Myocyte (in vitro differentiated cells): Measurements from ENCODE around the gene PM20D1. TPM values are rescaled to one million over a fixed set of nuclear protein-coding genes. Genes with fewer than 3 reads are reported as not detected.
"Not testable (repeated sequence)": the region's sequence is repeated elsewhere in the genome, so short reads cannot be mapped to it uniquely, and the experiment has no call there.

Source experiments
- DNase-seq: peaks from one replicate; pipeline ENCODE4 v3.0.0-alpha.2; 2012; ENCODE audit warnings: low read depth
- polyA plus RNA-seq: library from polyadenylated mRNA; unstranded; fragments of >200 nt; gene quantifications from one replicate; pipeline ENCODE4 v1.2.1, GENCODE V29; 2012; ENCODE audit warnings: missing spikeins
- total RNA-seq: library from RNA; depleted of rRNA; stranded (reverse); fragments of >200 nt; gene quantifications from 2 replicates; pipeline ENCODE4 v1.2.3, GENCODE V29; 2014

Gene PM20D1
- total RNA-seq: not detected in 2 replicates
- 0.35 TPM for polyA plus RNA-seq

GRCh38 chr1:205849619-205850355 is at the start of gene PM20D1:
TSS of gene PM20D1 (minus strand) at chr1:205850132. CDS start at chr1:205850072, 60 bp downstream.
- DNase-seq: no peak

GRCh38 chr1:205896351-205896750 is 46.4 kb upstream of the PM20D1 start:
- no peak for DNase-seq

- DNase-seq: not testable (repeated sequence)
These were observed 44.2 kb upstream of the PM20D1 start for GRCh38 chr1:205894119-205894518.

GRCh38 chr1:205892175-205892574 is 42.2 kb upstream of the PM20D1 start:
- DNase-seq: not testable (repeated sequence)

GRCh38 chr1:205891481-205891880 is 41.5 kb upstream of the PM20D1 start:
- not testable (repeated sequence) for DNase-seq

GRCh38 chr1:205890631-205891030 is 40.7 kb upstream of the PM20D1 start:
- peak; percentile 11 for DNase-seq

GRCh38 chr1:205889706-205890105 is 39.8 kb upstream of the PM20D1 start:
- DNase-seq: peak; percentile 91

GRCh38 chr1:205889006-205889405 is 39.1 kb upstream of the PM20D1 start:
- DNase-seq: not testable (repeated sequence)

GRCh38 chr1:205883792-205884191 is 33.9 kb upstream of the PM20D1 start:
- DNase-seq: no peak

- no peak for DNase-seq
These were observed 31.0 kb upstream of the PM20D1 start for GRCh38 chr1:205880923-205881322.

- DNase-seq: no peak
These were observed 30.0 kb upstream of the PM20D1 start for GRCh38 chr1:205879974-205880373.

GRCh38 chr1:205878026-205878425 is 28.1 kb upstream of the PM20D1 start:
- no peak for DNase-seq

GRCh38 chr1:205873148-205873547 is 23.2 kb upstream of the PM20D1 start:
- DNase-seq: not testable (repeated sequence)

GRCh38 chr1:205870236-205870635 is 20.3 kb upstream of the PM20D1 start:
- DNase-seq: no peak

GRCh38 chr1:205861540-205861939 is 11.6 kb upstream of the PM20D1 start:
- DNase-seq: no peak

GRCh38 chr1:205858141-205858961 is 8.4 kb upstream of the PM20D1 start:
- no peak for DNase-seq

- not testable (repeated sequence) for DNase-seq
These were observed 7.6 kb upstream of the PM20D1 start for GRCh38 chr1:205857501-205857900.

- DNase-seq: no peak
These were observed 6.5 kb upstream of the PM20D1 start for GRCh38 chr1:205856433-205856832.

GRCh38 chr1:205852969-205853368 is 3.0 kb upstream of the PM20D1 start:
- no peak for DNase-seq

GRCh38 chr1:205851993-205852392 is 2.1 kb upstream of the PM20D1 start:
- no peak for DNase-seq

GRCh38 chr1:205843036-205843859 is 6.7 kb downstream of the PM20D1 start:
- peak; percentile 85 for DNase-seq
